GM18951 (cell line): ENCODE data around the gene APOBEC3F.
"Not testable (repeated sequence)": the region's sequence is repeated elsewhere in the genome, so short reads cannot be mapped to it uniquely, and the experiment has no call there.

Source experiments
- POLR2A ChIP-seq: IDR thresholded peaks from 4 replicates; pipeline ENCODE4 v1.6.1; 2011; ENCODE audit warnings: mild to moderate bottlenecking; ENCODE audit not compliant: insufficient read length, insufficient read depth; ENCODE audit errors: extremely low read depth
- in situ Hi-C: fragments of 300-500 bp; cut with MboI; formaldehyde crosslinking; loops from one replicate; pipeline ENCODE4 v1.12.0; 2022; ENCODE audit warnings: low sequenced_read_pairs, mixed read lengths, inconsistent platforms; ENCODE audit not compliant: unreplicated experiment

Gene APOBEC3F

DNA sequence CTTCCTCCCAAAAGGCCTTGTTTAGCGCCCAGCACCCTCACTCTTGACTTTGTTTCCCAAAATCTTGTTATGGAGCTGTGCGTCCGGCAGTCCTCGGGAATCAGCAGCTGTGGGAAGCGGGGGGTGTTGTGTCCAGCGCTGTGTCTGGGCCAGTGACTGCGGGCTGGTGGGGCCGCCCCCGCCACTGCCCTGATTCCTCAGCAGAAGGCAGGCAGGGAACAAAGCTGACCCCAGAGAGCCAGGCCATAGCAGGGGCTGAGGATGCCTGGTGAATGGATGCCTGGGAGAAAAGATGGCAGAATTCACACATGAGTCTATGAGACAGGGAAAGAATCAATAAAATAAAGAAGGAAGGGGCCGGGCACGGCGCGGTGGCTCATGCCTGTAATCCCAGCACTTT is 24.1 kb upstream of the APOBEC3F start:
- in situ Hi-C loops = loop anchor here (25.0 kb wide), 1 partner anchor 296 kb away; the partner anchor contains the start of gene RPL3
- TF ChIP-seq POLR2A = no peak

DNA sequence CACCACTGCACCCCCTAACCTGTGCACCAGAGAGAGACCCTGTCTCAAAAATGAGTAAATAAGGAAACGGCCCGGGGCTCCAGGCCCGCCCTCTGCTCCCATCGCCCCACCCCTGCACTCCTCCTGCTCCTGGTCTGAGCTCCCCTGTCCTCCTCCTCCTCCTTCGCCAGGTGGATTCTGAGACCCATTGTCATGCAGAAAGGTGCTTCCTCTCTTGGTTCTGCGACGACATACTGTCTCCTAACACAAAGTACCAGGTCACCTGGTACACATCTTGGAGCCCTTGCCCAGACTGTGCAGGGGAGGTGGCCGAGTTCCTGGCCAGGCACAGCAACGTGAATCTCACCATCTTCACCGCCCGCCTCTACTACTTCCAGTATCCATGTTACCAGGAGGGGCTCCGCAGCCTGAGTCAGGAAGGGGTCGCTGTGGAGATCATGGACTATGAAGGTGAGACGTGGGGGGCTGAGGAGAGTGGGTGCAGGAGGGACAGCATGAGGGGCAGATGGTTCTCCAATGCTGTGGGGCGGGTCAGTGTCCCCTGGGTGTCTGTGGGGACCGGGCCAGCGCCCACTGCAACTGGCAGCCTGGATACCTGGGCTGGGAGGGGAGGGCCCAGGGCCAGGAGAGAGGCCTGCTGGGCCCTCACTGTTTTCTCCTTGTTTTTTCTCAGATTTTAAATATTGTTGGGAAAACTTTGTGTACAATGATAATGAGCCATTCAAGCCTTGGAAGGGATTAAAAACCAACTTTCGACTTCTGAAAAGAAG is 22.9 kb upstream of the APOBEC3F start:
- TF ChIP-seq POLR2A = no peak
- in situ Hi-C loops = loop anchor here (25.0 kb wide), 1 partner anchor 295 kb away; the partner anchor contains the start of gene RPL3

DNA sequence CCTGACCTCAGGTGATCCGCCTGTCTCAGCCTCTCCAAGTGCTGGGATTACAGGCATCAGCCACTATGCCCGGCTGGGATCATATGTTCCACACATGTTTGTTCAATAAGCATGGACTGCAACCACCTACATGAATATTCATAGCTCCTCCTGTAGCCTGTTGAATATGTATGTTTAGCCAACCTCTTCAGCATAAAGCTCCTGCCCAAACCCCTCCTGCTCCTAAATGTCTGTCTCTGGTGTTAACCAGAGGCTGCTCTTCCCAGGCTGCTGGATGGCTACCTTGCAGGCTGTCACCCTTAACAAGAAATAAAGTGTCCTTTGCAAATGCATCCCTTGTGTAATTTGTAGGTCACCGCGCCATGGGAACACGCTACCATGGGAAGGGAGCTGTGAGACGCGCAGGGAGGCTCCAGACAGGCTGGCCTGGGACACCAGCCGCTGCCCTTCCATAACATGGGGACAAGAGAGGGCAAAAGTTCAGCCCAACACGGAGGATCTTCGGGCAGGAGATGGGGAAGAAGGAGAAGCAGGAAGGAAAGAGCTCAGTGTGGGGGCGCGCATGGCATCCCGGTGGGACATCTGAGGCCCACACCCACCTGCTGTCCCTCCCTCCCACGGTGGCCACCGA is 20.5 kb upstream of the APOBEC3F start:
- in situ Hi-C loops = loop anchor here (25.0 kb wide), 1 partner anchor 292 kb away; the partner anchor contains the start of gene RPL3

DNA sequence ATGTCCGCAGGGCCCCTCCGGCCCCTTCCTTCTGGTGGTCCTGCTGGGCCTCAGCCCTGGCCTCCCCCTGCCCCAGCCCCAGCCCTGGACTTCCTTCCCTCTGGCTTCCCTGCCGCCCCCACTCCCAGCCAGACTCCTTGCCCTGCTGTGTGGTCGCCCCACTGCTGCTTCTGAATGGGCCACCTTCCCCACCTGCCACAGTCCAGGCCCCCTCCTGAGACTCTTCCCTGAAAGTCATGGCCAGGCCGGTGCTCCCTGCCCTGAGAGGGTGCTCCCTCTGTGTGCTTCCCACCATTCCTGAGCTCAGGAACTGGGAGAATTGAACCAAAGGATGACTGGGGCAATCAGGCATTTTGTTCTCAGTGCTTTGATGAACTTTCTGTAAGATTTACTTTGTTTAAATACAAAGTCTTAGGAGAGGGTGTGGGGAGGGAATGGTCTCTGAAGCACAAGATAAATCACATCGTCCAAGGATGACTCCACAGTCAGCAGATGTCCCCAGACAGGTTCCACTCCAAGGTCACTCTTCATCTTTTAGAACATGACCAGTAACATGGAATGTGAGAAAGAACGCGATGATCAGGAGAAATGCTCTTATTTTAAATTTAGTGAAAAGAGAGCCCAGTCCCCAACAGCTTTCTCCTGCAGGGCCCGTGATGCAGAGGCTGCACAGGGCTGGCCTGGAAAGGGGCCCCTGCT is 19.0 kb upstream of the APOBEC3F start:
- in situ Hi-C loops = loop anchor here (25.0 kb wide), 1 partner anchor 291 kb away; the partner anchor contains the start of gene RPL3
- TF ChIP-seq POLR2A = peak; percentile 36

DNA sequence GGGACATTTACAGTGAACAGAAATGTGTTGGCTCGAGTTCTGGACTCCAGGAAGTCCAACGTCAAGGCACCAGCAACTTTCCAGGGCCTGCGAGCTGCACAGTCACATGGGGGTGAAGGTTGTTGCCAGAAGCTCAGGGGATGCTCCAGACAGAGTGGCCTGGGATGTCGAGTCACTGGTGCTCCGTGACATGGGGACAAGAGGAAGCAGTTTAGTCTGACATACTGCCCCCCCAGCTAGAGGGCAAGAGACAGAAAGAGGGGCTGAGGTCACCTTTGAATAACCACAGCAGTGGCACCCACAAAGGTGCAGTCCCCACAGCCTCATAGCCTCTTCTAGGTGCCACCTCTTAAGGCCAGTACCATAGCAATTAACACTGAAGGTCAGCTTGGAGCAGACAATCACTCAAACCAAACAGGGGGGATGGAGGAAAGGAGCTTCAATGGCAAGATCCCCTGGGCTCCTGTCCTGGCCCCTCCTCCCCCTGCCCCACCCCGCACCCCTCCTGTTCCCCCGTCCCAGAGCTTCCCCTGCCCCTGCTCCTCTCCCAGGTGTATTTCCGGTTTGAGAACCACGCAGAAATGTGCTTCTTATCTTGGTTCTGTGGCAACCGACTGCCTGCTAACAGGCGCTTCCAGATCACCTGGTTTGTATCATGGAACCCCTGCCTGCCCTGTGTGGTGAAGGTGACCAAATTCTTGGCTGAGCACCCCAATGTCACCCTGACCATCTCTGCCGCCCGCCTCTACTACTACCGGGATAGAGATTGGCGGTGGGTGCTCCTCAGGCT is 15.9 kb upstream of the APOBEC3F start:
- no peak for TF ChIP-seq POLR2A
- in situ Hi-C loops = loop anchor here (25.0 kb wide), 1 partner anchor 288 kb away; the partner anchor contains the start of gene RPL3

DNA sequence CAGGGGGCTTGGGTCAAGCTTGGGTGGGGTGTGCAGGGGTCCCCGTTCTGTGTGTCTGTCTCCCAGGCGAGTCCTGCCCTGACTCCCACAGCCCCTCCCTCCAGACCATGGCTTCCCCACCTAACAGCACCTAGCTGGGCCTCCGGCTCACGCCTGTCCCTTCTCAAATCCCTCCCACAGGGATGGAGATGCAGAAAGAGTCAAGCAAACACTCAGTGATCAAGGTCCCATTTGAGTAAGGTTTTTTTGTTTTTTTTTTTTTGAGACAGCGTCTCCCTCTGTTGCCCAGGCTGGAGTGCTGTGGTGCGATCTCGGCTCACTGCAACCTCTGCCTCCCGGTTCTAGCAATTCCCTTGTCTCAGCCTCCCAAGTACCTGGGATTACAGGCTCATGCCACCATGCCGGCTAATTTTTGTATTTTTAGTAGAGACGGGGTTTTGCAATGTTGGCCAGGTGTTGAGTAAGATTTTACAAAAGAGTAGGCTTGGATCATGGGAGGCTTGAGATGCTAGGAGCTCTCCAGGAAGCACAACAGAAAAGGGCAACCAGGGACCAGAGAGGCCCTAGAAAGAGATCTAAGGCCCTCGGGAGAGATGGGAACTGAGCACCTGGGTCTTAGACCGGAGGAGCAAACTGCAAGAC is 14.0 kb upstream of the APOBEC3F start:
- no peak for TF ChIP-seq POLR2A
- in situ Hi-C loops = no loop called here

DNA sequence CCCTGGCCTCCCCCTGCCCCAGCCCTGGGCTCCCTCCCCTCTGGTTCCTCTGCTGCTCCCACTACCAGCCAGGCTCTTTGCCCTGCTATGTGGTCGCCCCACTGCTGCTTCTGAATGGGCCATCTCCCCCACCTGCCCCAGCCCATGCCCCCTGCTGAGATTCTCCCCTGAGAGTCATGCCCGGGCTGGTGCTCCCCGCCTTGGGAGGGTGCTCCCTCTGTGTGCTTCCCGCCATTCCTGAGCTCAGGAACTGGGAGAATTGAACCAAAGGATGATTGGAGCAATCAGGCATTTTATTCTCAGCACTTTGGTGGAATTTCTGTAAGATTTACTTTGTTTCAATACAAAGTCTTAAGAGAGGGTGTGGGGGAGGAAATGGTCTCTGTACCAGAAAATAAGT is 12.9 kb upstream of the APOBEC3F start:
- TF ChIP-seq POLR2A = no peak
- in situ Hi-C loops = no loop called here

DNA sequence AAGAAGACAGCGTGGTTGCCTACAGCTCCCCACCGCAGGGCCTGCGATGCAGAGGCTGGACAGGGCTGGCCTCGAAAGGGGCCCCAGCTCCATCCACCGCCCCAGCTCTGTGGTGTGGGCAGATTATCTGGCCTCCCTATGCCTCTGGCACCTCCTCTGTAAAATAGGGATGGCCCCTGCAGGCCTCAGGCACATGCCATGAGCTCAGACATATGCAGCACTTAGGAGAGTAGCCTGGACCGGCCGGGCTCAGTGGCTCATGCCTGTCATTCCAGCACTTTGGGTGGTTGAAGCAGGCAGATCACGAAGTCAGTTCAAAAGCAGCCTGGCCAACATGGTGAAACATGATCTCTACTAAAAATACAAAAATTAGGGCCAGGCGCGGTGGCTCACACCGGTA is 12.4 kb upstream of the APOBEC3F start:
- in situ Hi-C loops = no loop called here
- TF ChIP-seq POLR2A = no peak

DNA sequence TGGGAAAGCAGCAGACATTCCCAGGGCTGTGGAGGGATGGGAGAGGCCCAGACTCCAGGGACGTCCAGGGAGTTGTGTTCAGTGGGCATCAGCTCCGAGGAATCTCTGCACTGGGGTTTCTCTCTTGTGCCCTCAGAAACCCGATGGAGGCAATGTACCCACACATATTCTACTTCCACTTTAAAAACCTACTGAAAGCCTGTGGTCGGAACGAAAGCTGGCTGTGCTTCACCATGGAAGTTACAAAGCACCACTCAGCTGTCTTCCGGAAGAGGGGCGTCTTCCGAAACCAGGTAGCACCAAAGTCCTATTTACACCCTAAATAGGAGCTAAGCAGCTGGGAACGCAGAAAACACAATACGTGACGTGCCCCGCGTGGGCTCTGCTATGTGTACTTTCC is 11.4 kb upstream of the APOBEC3F start:
- in situ Hi-C loops = no loop called here
- no peak for TF ChIP-seq POLR2A

DNA sequence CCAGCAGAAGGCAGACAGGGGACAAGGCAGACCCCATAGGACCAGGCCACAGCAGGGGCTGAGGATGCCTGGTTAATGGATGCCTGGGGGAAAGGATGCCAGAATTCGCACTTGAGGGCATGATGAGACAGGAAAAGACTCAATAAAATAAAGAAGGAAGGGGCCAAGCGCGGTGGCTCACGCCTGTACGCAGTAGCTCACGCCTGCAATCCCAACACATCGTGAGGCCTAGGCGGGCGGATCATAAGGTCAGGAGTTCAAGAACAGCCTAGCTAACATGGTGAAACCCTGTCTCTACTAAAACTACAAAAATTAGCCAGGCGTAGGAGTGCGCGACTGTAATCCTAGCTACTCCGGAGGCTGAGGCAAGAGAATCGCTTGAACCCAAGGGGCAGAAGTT is 10.0 kb upstream of the APOBEC3F start:
- no peak for TF ChIP-seq POLR2A

DNA sequence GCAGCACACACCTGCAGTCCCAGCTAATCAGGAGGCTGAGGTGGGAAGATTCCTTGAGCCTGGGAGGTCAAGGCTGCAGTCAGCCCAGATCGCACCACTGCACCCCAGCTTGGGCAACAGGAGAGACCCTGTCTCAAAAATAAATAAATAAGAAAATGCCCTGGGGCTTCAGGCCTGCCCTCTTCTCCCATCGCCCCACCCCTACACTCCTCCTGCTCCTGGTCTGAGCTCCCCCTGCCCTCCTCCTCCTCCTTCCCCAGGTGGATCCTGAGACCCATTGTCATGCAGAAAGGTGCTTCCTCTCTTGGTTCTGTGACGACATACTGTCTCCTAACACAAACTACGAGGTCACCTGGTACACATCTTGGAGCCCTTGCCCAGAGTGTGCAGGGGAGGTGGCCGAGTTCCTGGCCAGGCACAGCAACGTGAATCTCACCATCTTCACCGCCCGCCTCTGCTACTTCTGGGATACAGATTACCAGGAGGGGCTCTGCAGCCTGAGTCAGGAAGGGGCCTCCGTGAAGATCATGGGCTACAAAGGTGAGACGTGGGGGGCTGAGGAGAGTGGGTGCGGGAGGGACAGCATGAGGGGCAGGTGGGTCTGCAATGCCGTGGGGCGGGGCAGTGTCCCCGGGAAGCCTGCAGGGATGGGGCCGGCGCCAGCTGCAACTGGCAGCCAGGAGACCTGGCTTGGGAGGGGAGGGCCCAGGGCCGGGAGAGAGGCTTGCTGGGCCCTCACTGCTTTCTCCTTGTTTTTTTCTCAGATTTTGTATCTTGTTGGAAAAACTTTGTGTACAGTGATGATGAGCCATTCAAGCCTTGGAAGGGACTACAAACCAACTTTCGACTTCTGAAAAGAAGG is 9.0 kb upstream of the APOBEC3F start:
- in situ Hi-C loops = not testable (repeated sequence)

More for the DNA sequence above, 10.0 kb upstream of the APOBEC3F start:
- in situ Hi-C loops = no loop called here

DNA sequence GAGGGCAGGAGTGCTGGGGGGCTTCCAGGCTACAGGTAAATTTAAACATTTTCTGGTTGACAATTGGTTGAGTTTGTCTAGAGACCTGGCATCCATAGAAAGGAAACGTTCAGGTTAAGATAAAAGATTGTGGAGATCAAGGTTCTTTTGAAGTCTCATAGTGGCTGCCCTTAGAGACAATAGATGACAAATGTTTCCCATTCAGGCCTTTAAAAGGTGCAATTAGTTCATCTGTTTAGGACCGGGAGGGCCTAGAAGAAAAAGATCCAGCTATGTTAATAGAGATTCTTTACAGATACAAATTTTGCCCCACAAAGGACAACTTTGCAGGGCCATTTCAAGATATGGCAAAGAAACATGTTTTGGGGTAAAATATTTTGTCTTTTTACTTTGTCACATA is 3.6 kb upstream of the APOBEC3F start:
- in situ Hi-C loops = not testable (repeated sequence)
